Vagina (tissue), 2 donors: ENCODE data around the gene RASGRP3.

ENCODE experiments used
- POLR2A ChIP-seq, 2 donors: fragments of 450-650 bp; IDR thresholded peaks; one replicate each; pipeline ENCODE4 v1.6.1; 2017; ENCODE audit warnings: antibody characterized with exemption in 2 of 2, mild to moderate bottlenecking in 2 of 2, moderate library complexity in 2 of 2
- POLR2AphosphoS5 ChIP-seq, 2 donors: sonication (generic); formaldehyde crosslinking; IDR thresholded peaks; one replicate each; pipeline ENCODE4 v1.9.0; 2017; ENCODE audit warnings: antibody characterized with exemption in 2 of 2, mild to moderate bottlenecking in 2 of 2, low read depth in 1 of 2; ENCODE audit not compliant: insufficient read depth in 1 of 2
- TF ChIP-seq, protein P1 (sequence below), 3 experiments: fragments of 450-650 bp in 2 of 3; fragments of 200-600 bp in 1 of 3; sonication (generic) in 1 of 3; IDR thresholded peaks; one replicate each; pipeline ENCODE4 v1.5.1; 2017 to 2019; ENCODE audit warnings: antibody characterized with exemption in 3 of 3, mild to moderate bottlenecking in 2 of 3, moderate library complexity in 2 of 3

GRCh38 chr2:33570681-33571080, 94.2 kb downstream of the RASGRP3 start:
- TF ChIP-seq, protein P1, sequence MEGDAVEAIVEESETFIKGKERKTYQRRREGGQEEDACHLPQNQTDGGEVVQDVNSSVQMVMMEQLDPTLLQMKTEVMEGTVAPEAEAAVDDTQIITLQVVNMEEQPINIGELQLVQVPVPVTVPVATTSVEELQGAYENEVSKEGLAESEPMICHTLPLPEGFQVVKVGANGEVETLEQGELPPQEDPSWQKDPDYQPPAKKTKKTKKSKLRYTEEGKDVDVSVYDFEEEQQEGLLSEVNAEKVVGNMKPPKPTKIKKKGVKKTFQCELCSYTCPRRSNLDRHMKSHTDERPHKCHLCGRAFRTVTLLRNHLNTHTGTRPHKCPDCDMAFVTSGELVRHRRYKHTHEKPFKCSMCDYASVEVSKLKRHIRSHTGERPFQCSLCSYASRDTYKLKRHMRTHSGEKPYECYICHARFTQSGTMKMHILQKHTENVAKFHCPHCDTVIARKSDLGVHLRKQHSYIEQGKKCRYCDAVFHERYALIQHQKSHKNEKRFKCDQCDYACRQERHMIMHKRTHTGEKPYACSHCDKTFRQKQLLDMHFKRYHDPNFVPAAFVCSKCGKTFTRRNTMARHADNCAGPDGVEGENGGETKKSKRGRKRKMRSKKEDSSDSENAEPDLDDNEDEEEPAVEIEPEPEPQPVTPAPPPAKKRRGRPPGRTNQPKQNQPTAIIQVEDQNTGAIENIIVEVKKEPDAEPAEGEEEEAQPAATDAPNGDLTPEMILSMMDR (IDR thresholded peaks at IDR 0.05), result no peak
- no peak for TF ChIP-seq POLR2A (IDR thresholded peaks at IDR 0.05)
- TF ChIP-seq POLR2AphosphoS5 (IDR thresholded peaks at IDR 0.05; ENCODE audit: insufficient read depth in 1 of 2, low read depth in 1 of 2), result no peak
